ENCODE measurements around the gene AUTS2. TPM values are rescaled to one million over a fixed set of nuclear protein-coding genes. Genes with fewer than 3 reads are reported as not detected.

The AUTS2 gene
- total RNA-seq, 1 experiment from 2014 or later, result 38.5 TPM

GRCh38 chr7:69633122-69633831 lies 35.0 kb downstream of the AUTS2 start:
- no peaks in the 10 kb centered on the region for H3K9me2 ChIP-seq (replicated peaks; ENCODE audit: insufficient read depth, low read length)
- no peak overlapping the region for H2AFZ ChIP-seq (ENCODE audit: low read length)
- peaks cover 53% of the 10 kb centered on the region for H4K20me1 ChIP-seq (ENCODE audit: insufficient read depth, low read depth, low read length)

GRCh38 chr7:69635555-69636185 lies 37.4 kb downstream of the AUTS2 start:
- no peak for DNase-seq
- no peak overlapping the region for H3K27ac ChIP-seq (ENCODE audit: low read length)
- no peak overlapping the region for H3K4me2 ChIP-seq (ENCODE audit: low read depth, low read length, poor library complexity, severe bottlenecking)
- H3K4me3 ChIP-seq (ENCODE audit: low read length), result no peak overlapping the region
- peaks cover 45% of the 10 kb centered on the region for H4K20me1 ChIP-seq (ENCODE audit: insufficient read depth, low read depth, low read length)
- H3K36me3 ChIP-seq (ENCODE audit: insufficient read depth, low read length), result no peaks in the 10 kb centered on the region
- no peak overlapping the region for H2AFZ ChIP-seq (ENCODE audit: low read length)
- H3K9ac ChIP-seq (ENCODE audit: low read length), result no peak overlapping the region
- H3K9me2 ChIP-seq (replicated peaks; ENCODE audit: insufficient read depth, low read length), result no peaks in the 10 kb centered on the region
- no peaks in the 10 kb centered on the region for H3K27me3 ChIP-seq (ENCODE audit: low read length)
- H3K4me1 ChIP-seq (ENCODE audit: low read length), result peaks cover 8% of the 10 kb centered on the region; the same call in 1 of the 2 replicates
- no peaks in the 10 kb centered on the region for H3K79me2 ChIP-seq (ENCODE audit: low read length)
- no peaks in the 10 kb centered on the region for H3K9me3 ChIP-seq (ENCODE audit: low read length)

More at GRCh38 chr7:69633122-69633831, 35.0 kb downstream of the AUTS2 start:
- peaks cover 8% of the 10 kb centered on the region; the same call in 1 of the 2 replicates for H3K4me1 ChIP-seq (ENCODE audit: low read length)
- H3K4me2 ChIP-seq (ENCODE audit: low read depth, low read length, poor library complexity, severe bottlenecking), result no peak overlapping the region
- H3K27me3 ChIP-seq (ENCODE audit: low read length), result no peaks in the 10 kb centered on the region
- H3K9ac ChIP-seq (ENCODE audit: low read length), result no peak overlapping the region
- no peak overlapping the region for H3K4me3 ChIP-seq (ENCODE audit: low read length)
- no peaks in the 10 kb centered on the region for H3K36me3 ChIP-seq (ENCODE audit: insufficient read depth, low read length)
- H3K9me3 ChIP-seq (ENCODE audit: low read length), result no peaks in the 10 kb centered on the region
- no peaks in the 10 kb centered on the region for H3K79me2 ChIP-seq (ENCODE audit: low read length)
- DNase-seq, result no peak
- no peak overlapping the region for H3K27ac ChIP-seq (ENCODE audit: low read length)

DNA sequence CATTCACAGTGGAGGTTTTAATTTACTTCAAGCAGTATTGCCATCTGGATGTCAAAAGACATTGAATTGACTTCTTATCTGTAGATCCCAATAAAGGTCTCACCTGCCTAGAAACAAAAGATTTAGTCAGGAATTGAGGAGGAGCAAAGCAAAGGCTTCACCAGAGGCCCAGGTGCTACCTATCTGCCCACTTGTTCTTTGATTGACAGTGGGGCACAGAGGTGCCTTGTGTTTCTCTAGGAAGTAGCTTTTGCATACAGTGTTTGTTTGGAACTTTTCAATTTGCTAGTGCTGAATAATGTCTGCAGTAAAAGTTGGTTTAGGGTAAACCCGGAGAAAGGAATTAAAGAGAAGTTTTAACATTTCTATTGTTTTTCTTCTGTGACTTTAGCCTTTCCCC lies 40.4 kb downstream of the AUTS2 start:
- Histone ChIP-seq H3K9me2 (replicated peaks; ENCODE audit: insufficient read depth, low read length) (no peaks in the 10 kb centered on the region), H2AFZ (ENCODE audit: low read length) (no peak overlapping the region), H3K9me3 (ENCODE audit: low read length) (no peaks in the 10 kb centered on the region), H3K27ac (ENCODE audit: low read length) (no peak overlapping the region), H3K4me2 (ENCODE audit: low read depth, low read length, poor library complexity, severe bottlenecking) (no peak overlapping the region), H3K4me1 (ENCODE audit: low read length) (peaks cover 1% of the 10 kb centered on the region; the same call in 1 of the 2 replicates), H3K79me2 (ENCODE audit: low read length) (no peaks in the 10 kb centered on the region), H3K9ac (ENCODE audit: low read length) (no peak overlapping the region), H3K36me3 (ENCODE audit: insufficient read depth, low read length) (no peaks in the 10 kb centered on the region), H4K20me1 (ENCODE audit: insufficient read depth, low read depth, low read length) (peaks cover 55% of the 10 kb centered on the region), H3K4me3 (ENCODE audit: low read length) (no peak overlapping the region), H3K27me3 (ENCODE audit: low read length) (no peaks in the 10 kb centered on the region)
- no peak for DNase-seq

DNA sequence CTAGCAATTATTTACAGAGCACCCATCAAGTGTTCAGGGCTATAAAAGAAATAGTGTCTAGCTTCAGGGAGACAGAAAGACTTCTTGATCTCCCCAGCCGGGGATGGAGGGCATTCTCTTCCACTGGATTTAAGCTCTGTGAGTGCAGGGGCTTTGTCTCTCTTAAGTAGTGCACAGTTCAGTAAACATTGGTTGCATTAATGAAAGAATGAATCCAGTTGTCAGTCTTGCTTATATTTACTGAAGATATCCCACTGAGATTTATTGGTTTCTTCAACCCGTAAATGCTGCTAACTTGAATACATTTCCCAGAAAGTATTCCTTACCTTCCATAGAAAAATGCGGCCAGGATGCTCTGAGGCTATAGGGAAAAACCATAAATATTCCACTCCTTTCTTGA lies 41.9 kb downstream of the AUTS2 start:
- no peak for DNase-seq
- H4K20me1 ChIP-seq (ENCODE audit: insufficient read depth, low read depth, low read length), result peaks cover 48% of the 10 kb centered on the region
- no peak overlapping the region for H3K9ac ChIP-seq (ENCODE audit: low read length)
- no peaks in the 10 kb centered on the region for H3K9me3 ChIP-seq (ENCODE audit: low read length)
- no peaks in the 10 kb centered on the region for H3K27me3 ChIP-seq (ENCODE audit: low read length)
- no peak overlapping the region for H3K27ac ChIP-seq (ENCODE audit: low read length)
- no peaks in the 10 kb centered on the region for H3K4me1 ChIP-seq (ENCODE audit: low read length)
- no peak overlapping the region for H3K4me3 ChIP-seq (ENCODE audit: low read length)
- no peaks in the 10 kb centered on the region for H3K79me2 ChIP-seq (ENCODE audit: low read length)
- H3K4me2 ChIP-seq (ENCODE audit: low read depth, low read length, poor library complexity, severe bottlenecking), result no peak overlapping the region
- H3K36me3 ChIP-seq (ENCODE audit: insufficient read depth, low read length), result no peaks in the 10 kb centered on the region
- H2AFZ ChIP-seq (ENCODE audit: low read length), result no peak overlapping the region
- no peaks in the 10 kb centered on the region for H3K9me2 ChIP-seq (replicated peaks; ENCODE audit: insufficient read depth, low read length)

DNA sequence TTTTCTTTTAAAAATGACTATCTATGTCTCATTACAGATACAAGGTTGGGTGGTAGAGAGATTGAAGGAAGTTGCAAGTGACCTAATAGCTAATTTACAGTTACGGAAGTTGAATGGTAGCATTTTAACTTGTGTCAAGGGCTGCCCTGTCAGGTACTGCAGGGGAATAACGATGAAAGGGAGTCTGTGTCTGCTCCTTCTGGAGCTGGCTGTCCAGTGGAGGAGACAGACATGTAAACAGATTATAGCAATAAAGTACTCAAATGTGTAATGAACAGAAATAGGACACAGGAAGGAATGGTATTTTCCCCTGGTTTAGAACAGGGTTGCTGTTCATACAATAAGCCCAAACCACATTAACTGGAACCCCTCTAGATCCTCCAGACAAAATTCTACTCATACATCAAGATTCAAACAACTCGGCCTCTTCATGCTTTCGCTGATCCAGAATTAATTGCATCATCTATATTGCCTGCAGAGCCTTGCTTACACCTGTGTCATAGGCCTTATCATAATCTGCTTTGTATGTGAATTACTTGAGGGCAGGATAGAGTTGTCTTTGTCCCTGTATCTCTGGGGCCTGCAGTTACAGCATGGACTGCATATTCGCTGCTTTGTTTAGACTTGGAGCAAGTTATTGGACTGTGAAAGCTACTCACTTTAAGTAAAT lies 42.8 kb downstream of the AUTS2 start:
- Histone ChIP-seq H3K4me3 (ENCODE audit: low read length) (no peak overlapping the region), H3K9me2 (replicated peaks; ENCODE audit: insufficient read depth, low read length) (no peaks in the 10 kb centered on the region), H3K27ac (ENCODE audit: low read length) (no peak overlapping the region), H3K27me3 (ENCODE audit: low read length) (no peaks in the 10 kb centered on the region), H3K9me3 (ENCODE audit: low read length) (no peaks in the 10 kb centered on the region), H3K36me3 (ENCODE audit: insufficient read depth, low read length) (no peaks in the 10 kb centered on the region), H4K20me1 (ENCODE audit: insufficient read depth, low read depth, low read length) (peaks cover 51% of the 10 kb centered on the region), H3K4me2 (ENCODE audit: low read depth, low read length, poor library complexity, severe bottlenecking) (no peak overlapping the region), H2AFZ (ENCODE audit: low read length) (no peak overlapping the region), H3K4me1 (ENCODE audit: low read length) (no peaks in the 10 kb centered on the region), H3K9ac (ENCODE audit: low read length) (no peak overlapping the region), H3K79me2 (ENCODE audit: low read length) (no peaks in the 10 kb centered on the region)
- DNase-seq, result no peak

GRCh38 chr7:69643265-69643664 lies 45.0 kb downstream of the AUTS2 start:
- H4K20me1 ChIP-seq (ENCODE audit: insufficient read depth, low read depth, low read length), result peaks cover 47% of the 10 kb centered on the region; the same call in 1 of the 2 replicates
- H3K27ac ChIP-seq (ENCODE audit: low read length), result no peak overlapping the region
- H3K4me2 ChIP-seq (ENCODE audit: low read depth, low read length, poor library complexity, severe bottlenecking), result no peak overlapping the region
- no peaks in the 10 kb centered on the region for H3K4me1 ChIP-seq (ENCODE audit: low read length)
- DNase-seq, result no peak
- no peaks in the 10 kb centered on the region for H3K27me3 ChIP-seq (ENCODE audit: low read length)
- H2AFZ ChIP-seq (ENCODE audit: low read length), result no peak overlapping the region
- no peaks in the 10 kb centered on the region for H3K79me2 ChIP-seq (ENCODE audit: low read length)
- H3K36me3 ChIP-seq (ENCODE audit: insufficient read depth, low read length), result no peaks in the 10 kb centered on the region
- no peaks in the 10 kb centered on the region for H3K9me3 ChIP-seq (ENCODE audit: low read length)
- H3K9me2 ChIP-seq (replicated peaks; ENCODE audit: insufficient read depth, low read length), result no peaks in the 10 kb centered on the region
- no peak overlapping the region for H3K4me3 ChIP-seq (ENCODE audit: low read length)
- no peak overlapping the region for H3K9ac ChIP-seq (ENCODE audit: low read length)

DNA sequence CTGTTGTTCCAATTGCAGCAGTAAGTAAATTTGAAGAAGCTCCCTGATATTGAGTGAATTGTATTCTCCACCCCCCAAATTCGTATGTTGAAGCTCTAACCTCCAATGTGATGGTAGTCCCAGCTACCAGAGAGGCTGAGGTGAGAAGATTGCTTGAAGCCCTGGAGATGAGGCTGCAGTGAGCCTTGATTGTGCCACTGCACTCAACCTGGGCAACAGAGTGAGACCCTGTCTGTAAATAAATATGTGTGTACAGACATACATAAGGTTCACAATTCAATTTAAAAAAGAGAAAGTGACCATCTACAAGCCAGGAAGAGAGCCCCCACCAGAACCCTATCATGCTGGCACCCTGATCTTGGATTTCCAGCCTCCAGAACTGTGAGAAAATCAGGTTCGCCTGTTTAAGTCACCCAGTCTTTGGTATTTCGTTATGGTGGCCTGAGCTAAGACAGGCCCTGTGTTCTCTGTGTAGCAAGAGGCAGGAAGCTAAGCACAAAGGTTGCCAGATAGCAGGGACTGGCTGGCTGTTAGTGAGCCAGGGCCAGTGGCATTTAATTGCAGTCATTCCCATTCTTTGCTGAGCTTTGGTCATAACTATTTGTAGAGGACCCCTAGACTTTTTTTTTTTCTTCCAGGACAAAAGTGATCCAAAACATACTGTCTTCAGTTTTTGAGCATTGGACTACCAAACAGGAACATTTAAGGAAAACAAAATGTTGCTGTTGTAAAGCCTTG lies 45.6 kb downstream of the AUTS2 start:
- Histone ChIP-seq H3K27ac (ENCODE audit: low read length) (no peak overlapping the region), H4K20me1 (ENCODE audit: insufficient read depth, low read depth, low read length) (peaks cover 53% of the 10 kb centered on the region; the same call in 1 of the 2 replicates), H3K9me3 (ENCODE audit: low read length) (no peaks in the 10 kb centered on the region), H3K27me3 (ENCODE audit: low read length) (no peaks in the 10 kb centered on the region), H3K4me3 (ENCODE audit: low read length) (no peak overlapping the region), H3K9me2 (replicated peaks; ENCODE audit: insufficient read depth, low read length) (no peaks in the 10 kb centered on the region), H3K36me3 (ENCODE audit: insufficient read depth, low read length) (no peaks in the 10 kb centered on the region), H2AFZ (ENCODE audit: low read length) (no peak overlapping the region), H3K4me2 (ENCODE audit: low read depth, low read length, poor library complexity, severe bottlenecking) (no peak overlapping the region), H3K9ac (ENCODE audit: low read length) (no peak overlapping the region), H3K4me1 (ENCODE audit: low read length) (no peaks in the 10 kb centered on the region; the same call in 1 of the 2 replicates), H3K79me2 (ENCODE audit: low read length) (no peaks in the 10 kb centered on the region)
- no peak for DNase-seq

DNA sequence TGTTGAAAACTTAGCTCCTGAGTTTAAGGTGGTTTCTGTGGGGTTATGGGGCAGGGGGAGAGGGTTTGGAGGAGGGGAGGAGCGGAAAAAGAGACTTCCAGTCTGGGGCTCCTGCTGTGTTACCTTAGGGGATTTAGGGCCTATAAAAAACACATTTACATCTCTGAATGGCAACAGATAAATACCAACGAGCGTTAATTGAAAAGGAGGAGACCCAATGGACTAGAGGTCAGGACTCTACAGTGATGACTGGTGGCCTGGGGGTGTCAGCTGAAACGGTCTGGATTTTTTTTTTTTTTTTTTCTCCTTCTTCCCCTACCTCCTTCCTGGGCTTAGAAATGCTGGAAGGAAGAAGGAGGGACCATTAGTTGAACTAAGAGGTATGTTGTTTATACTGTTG lies 47.4 kb downstream of the AUTS2 start:
- Histone ChIP-seq H3K4me3 (ENCODE audit: low read length) (no peak overlapping the region), H4K20me1 (ENCODE audit: insufficient read depth, low read depth, low read length) (peaks cover 41% of the 10 kb centered on the region; the same call in 1 of the 2 replicates), H3K4me1 (ENCODE audit: low read length) (no peaks in the 10 kb centered on the region; the same call in 1 of the 2 replicates), H3K4me2 (ENCODE audit: low read depth, low read length, poor library complexity, severe bottlenecking) (no peak overlapping the region), H3K27ac (ENCODE audit: low read length) (no peak overlapping the region), H3K9me3 (ENCODE audit: low read length) (no peaks in the 10 kb centered on the region), H2AFZ (ENCODE audit: low read length) (no peak overlapping the region), H3K79me2 (ENCODE audit: low read length) (no peaks in the 10 kb centered on the region), H3K27me3 (ENCODE audit: low read length) (no peaks in the 10 kb centered on the region), H3K9me2 (replicated peaks; ENCODE audit: insufficient read depth, low read length) (no peaks in the 10 kb centered on the region), H3K36me3 (ENCODE audit: insufficient read depth, low read length) (no peaks in the 10 kb centered on the region), H3K9ac (ENCODE audit: low read length) (no peak overlapping the region)
- DNase-seq, result no peak

All from Karpas-422 (cell line).